SIG-M5 treated with dmso at 0.1 percent for 504 hours (cell line): ENCODE measurements around the gene PRSS12.
"Not testable (repeated sequence)": the region's sequence is repeated elsewhere in the genome, so short reads cannot be mapped to it uniquely, and the experiment has no call there.

ENCODE experiments used
- DNase-seq: peaks from one replicate; lab custom pipeline; 2025; ENCODE audit not compliant: unreplicated experiment; lab: John Stamatoyannopoulos, UW

PRSS12 gene

GRCh38 chr4:118278473-118279274, 74.1 kb downstream of the PRSS12 start:
- DNase-seq, result peak; percentile 95

GRCh38 chr4:118277243-118277642, 75.6 kb downstream of the PRSS12 start:
- DNase-seq, result no peak

- no peak for DNase-seq
Measured at GRCh38 chr4:118276580-118276979, 76.2 kb downstream of the PRSS12 start.

GRCh38 chr4:118273642-118274041, 79.2 kb downstream of the PRSS12 start:
- no peak for DNase-seq

- DNase-seq, result no peak
Measured at GRCh38 chr4:118271788-118272187, 81.0 kb downstream of the PRSS12 start.

GRCh38 chr4:118270492-118270891, 82.3 kb downstream of the PRSS12 start:
- peak; percentile 45 for DNase-seq

- DNase-seq, result no peak
Measured at GRCh38 chr4:118268780-118269179, 84.0 kb downstream of the PRSS12 start.

- DNase-seq, result not testable (repeated sequence)
Measured at GRCh38 chr4:118266145-118266496, 86.7 kb downstream of the PRSS12 start.

GRCh38 chr4:118265312-118266144, 87.3 kb downstream of the PRSS12 start:
- no peak for DNase-seq

- no peak for DNase-seq
Measured at GRCh38 chr4:118264096-118264495, 88.7 kb downstream of the PRSS12 start.

- DNase-seq, result no peak
Measured at GRCh38 chr4:118260309-118260708, 92.5 kb downstream of the PRSS12 start.

- no peak for DNase-seq
Measured at GRCh38 chr4:118259111-118259510, 93.7 kb downstream of the PRSS12 start.

- DNase-seq, result no peak
Measured at GRCh38 chr4:118254368-118254767, 98.4 kb downstream of the PRSS12 start.

- DNase-seq, result no peak
Measured at GRCh38 chr4:118249890-118250289, 102.9 kb downstream of the PRSS12 start.

GRCh38 chr4:118237531-118237930, 115.3 kb downstream of the PRSS12 start:
- no peak for DNase-seq

GRCh38 chr4:118235566-118236120, 117.2 kb downstream of the PRSS12 start:
- no peak for DNase-seq
